ENCODE data around the gene CAVIN2. TPM values are rescaled to one million over a fixed set of nuclear protein-coding genes. Genes with fewer than 3 reads are reported as not detected.

Gene CAVIN2
- polyA plus RNA-seq, 2 of the 4 experiments (the other 2 are of a cell fraction) = 9.6 to 20.3 TPM

DNA sequence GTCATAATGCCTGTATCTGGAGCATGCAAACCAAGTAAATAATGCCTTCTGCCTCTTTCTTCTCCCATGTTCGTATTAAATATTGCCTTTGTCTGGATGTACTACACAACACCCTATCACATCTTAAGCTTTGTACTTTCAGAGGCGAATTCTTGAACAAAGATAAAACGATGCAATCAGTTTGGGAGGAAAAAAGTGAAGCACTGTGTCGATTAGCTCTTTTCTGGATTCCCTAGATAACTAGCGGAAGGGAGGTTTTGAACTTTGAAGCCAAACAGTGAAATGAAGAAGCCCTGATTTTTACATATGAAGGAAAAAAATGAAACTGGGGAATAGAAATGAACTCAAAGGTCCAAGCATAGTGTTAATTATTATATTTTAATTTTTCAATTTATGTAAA is 44.7 kb downstream of the CAVIN2 start:
- ChIA-PET CTCF (interaction anchor here (0.9 to 4.9 kb wide), 5 partner anchors 10 to 360 kb away, joined by 3 to 26 read pairs (median 6); no protein-coding TSS in a partner anchor), POLR2A (no interaction called here)
- DNase-seq (ENCODE audit: low read depth in 1 of 2, low spot score in 1 of 2) = no peak
- WGBS (ENCODE audit: missing lambda C conversion rate) = 36% methylated on average over 5 of the region's 5 CpGs
- no peak overlapping the region for H3K4me2 ChIP-seq
- no peak overlapping the region for H3K4me3 ChIP-seq
- TF ChIP-seq POLR2A (IDR thresholded peaks at IDR 0.05; ENCODE audit: low read length) (no peak), HOXB5 (CRISPR knock-in tag; IDR thresholded peaks at IDR 0.05) (no peak), POLR2AphosphoS2 (conservative IDR thresholded peaks at IDR 0.05; ENCODE audit: low read length) (no peak)
- ATAC-seq = no peak
- no peaks in the 10 kb centered on the region for H3K4me1 ChIP-seq
- H3K9me3 ChIP-seq = no peaks in the 10 kb centered on the region
- FAIRE-seq = no peak
- H3K27ac ChIP-seq = no peak overlapping the region

DNA sequence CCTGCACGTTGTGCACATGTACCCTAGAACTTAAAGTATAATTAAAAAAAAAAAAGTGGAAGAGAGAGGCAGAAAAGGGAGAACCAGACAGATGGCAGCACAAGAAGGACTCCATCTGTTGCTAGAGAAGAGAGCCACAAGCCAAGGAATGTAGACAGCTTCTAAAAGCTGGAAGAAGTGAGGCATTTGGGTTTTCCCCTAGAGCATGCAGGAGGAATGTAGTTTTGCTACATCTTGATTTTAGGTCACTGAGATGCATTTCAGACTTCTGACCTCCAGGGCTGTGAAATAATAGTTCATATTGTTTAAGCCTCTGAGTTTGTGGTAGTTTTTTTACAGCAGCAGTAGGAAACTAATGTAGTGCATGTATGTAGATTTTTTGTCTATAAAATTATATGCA is 46.0 kb downstream of the CAVIN2 start:
- CTCF ChIA-PET = interaction anchor here (1.0 to 4.9 kb wide), 3 partner anchors 12 to 362 kb away, joined by 3 to 26 read pairs (median 8); no protein-coding TSS in a partner anchor
- POLR2A ChIA-PET = no interaction called here
- FAIRE-seq = no peak

DNA sequence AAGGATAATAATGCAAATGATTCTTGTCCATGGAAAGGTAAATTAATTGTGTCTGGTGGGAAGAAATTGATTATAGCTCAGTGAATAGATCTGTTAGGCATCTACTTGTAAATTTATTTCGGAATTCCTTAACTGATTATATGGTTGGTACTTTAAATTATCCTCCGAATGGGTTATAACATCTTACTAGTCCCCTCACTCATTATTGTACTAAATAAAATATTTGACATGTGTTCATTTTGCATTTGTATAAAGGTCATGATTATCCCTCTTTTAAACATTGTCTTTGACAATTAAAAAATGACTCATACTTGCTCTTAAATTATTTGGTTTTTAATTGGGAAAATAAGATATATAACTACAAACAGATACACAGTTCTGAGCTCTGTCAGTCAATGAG is 47.4 kb downstream of the CAVIN2 start:
- Histone ChIP-seq H3K4me1 (no peaks in the 10 kb centered on the region), H3K27ac (no peak overlapping the region), H3K9me3 (no peaks in the 10 kb centered on the region), H3K4me2 (no peak overlapping the region), H3K4me3 (no peak overlapping the region)
- POLR2A ChIA-PET = no interaction called here
- 67% methylated on average over 2 of the region's 2 CpGs for WGBS (ENCODE audit: missing lambda C conversion rate)
- DNase-seq (ENCODE audit: low read depth in 1 of 2, low spot score in 1 of 2) (no peak), ATAC-seq (no peak), FAIRE-seq (no peak)
- CTCF ChIA-PET = interaction anchor here (4.9 kb wide), 1 partner anchor 13 kb away, joined by 26 read pairs; no protein-coding TSS in a partner anchor
- TF ChIP-seq KDM5A (IDR thresholded peaks at IDR 0.05) (no peak), CBX2 (IDR thresholded peaks at IDR 0.05; ENCODE audit: borderline replicate concordance, low read depth) (no peak)

More for the DNA sequence above, 46.0 kb downstream of the CAVIN2 start:
- H3K4me1 ChIP-seq = no peaks in the 10 kb centered on the region
- ATAC-seq (no peak), DNase-seq (ENCODE audit: low read depth in 1 of 2, low spot score in 1 of 2) (no peak)
- H3K9me3 ChIP-seq = no peaks in the 10 kb centered on the region
- TF ChIP-seq MAFK (IDR thresholded peaks at IDR 0.05; ENCODE audit: partially characterized antibody) (no peak), KDM5A (IDR thresholded peaks at IDR 0.05) (no peak), GATA3 (IDR thresholded peaks at IDR 0.05; ENCODE audit: borderline replicate concordance) (no peak), PHF8 (IDR thresholded peaks at IDR 0.05; ENCODE audit: borderline replicate concordance, low read depth) (no peak)
- H3K4me3 ChIP-seq = no peak overlapping the region
- no peak overlapping the region for H3K27ac ChIP-seq
- 88% methylated on average over 1 of the region's 1 CpG for WGBS (ENCODE audit: missing lambda C conversion rate)
- no peak overlapping the region for H3K4me2 ChIP-seq

DNA sequence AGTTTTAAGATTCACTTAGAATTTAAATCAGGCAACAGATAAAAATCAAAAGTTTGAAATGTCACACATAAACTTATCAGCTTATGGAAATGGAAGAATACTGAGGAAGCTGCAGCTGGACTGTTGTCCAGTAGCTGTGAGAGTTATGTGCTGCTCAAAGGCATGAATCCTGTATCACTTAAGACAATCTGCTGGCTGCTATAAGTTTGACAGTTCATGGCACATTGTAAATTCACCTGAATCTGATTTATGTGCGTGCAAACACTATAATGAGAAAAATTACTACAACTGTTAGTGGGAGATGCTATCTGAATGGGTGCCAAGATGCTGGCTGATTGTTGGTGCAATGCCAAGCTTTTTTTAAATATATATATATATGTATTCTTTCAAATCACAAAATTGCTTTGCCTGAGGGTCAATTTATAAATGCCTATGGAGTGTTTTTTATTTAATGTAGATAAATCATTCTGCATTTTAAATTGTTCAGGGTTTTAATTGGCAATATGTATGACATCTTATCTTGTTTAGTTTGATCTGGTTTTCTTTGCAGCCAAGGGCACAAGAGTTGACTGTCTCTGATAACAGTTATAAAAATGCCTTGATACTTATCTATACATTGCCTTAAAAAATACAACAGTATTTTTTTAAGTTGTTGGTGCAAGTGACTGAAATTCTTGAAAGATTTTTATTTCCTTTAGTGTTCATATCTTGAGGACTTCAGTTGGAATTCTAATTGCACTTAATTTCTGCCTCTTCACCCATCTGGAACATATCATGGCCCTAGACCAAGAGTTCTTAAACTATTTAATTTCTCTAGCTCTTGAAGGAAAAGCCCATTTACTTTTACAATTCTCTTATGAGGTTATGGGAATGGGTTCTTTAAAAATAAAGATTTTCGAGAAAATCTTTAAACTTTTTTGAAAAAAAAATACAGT is 48.7 kb downstream of the CAVIN2 start:
- Histone ChIP-seq H3K27ac (no peak overlapping the region), H3K4me2 (no peak overlapping the region), H3K9me3 (no peaks in the 10 kb centered on the region), H3K4me1 (no peaks in the 10 kb centered on the region), H3K4me3 (no peak overlapping the region)
- no peak for TF ChIP-seq ZNF302 (CRISPR knock-in tag; IDR thresholded peaks at IDR 0.05)
- no peak for TF ChIP-seq CHD4 (IDR thresholded peaks at IDR 0.05; ENCODE audit: borderline replicate concordance)
- no peak for TF ChIP-seq SMC3 (IDR thresholded peaks at IDR 0.05)
- 50% methylated on average over 2 of the region's 2 CpGs for WGBS (ENCODE audit: missing lambda C conversion rate)
- FAIRE-seq (no peak), DNase-seq (ENCODE audit: low read depth in 1 of 2, low spot score in 1 of 2) (no peak), ATAC-seq (no peak)
- ChIA-PET CTCF (interaction anchor here (1.1 kb wide), 1 partner anchor 232 kb away, joined by 4 read pairs; no protein-coding TSS in a partner anchor), POLR2A (no interaction called here)

DNA sequence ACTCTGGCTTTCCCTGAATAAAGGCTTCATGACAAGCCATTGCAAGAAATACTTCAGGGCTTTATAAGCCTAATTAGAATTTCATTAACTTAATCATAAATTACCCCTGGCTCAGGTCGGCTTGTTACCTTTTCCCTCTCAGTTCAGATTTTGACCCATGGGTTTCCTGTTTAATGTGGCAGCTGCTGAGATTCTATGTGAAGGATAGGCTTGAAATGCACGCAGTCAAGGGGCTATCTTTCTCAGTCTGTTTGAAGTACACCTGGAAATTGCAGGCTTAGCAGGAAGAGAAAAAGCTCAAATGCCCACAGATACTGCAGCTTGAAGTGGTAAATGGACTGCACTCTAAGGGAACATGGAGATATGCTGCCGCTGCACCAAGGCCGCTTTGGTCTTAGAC is 49.4 kb downstream of the CAVIN2 start:
- POLR2A ChIA-PET = no interaction called here
- Histone ChIP-seq H3K4me1 (no peaks in the 10 kb centered on the region), H3K27ac (no peak overlapping the region), H3K4me3 (no peak overlapping the region), H3K9me3 (no peaks in the 10 kb centered on the region), H3K4me2 (no peak overlapping the region)
- 66% methylated on average over 4 of the region's 4 CpGs for WGBS (ENCODE audit: missing lambda C conversion rate)
- DNase-seq (ENCODE audit: low read depth in 1 of 2, low spot score in 1 of 2) (no peak), FAIRE-seq (no peak), ATAC-seq (no peak)
- CTCF ChIA-PET = interaction anchor here (1.1 kb wide), 1 partner anchor 232 kb away, joined by 4 read pairs; no protein-coding TSS in a partner anchor
- TF ChIP-seq, protein P1, sequence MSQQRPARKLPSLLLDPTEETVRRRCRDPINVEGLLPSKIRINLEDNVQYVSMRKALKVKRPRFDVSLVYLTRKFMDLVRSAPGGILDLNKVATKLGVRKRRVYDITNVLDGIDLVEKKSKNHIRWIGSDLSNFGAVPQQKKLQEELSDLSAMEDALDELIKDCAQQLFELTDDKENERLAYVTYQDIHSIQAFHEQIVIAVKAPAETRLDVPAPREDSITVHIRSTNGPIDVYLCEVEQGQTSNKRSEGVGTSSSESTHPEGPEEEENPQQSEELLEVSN (IDR thresholded peaks at IDR 0.05; ENCODE audit: borderline replicate concordance, low read depth) = no peak
- TF ChIP-seq MAZ (IDR thresholded peaks at IDR 0.05; ENCODE audit: borderline replicate concordance, low read depth, low read length) (no peak), CBX8 (IDR thresholded peaks at IDR 0.05) (no peak), FOXS1 (CRISPR knock-in tag; IDR thresholded peaks at IDR 0.05) (no peak), KDM1A (IDR thresholded peaks at IDR 0.05; ENCODE audit: low read depth) (no peak)
- TF ChIP-seq, protein P2, sequence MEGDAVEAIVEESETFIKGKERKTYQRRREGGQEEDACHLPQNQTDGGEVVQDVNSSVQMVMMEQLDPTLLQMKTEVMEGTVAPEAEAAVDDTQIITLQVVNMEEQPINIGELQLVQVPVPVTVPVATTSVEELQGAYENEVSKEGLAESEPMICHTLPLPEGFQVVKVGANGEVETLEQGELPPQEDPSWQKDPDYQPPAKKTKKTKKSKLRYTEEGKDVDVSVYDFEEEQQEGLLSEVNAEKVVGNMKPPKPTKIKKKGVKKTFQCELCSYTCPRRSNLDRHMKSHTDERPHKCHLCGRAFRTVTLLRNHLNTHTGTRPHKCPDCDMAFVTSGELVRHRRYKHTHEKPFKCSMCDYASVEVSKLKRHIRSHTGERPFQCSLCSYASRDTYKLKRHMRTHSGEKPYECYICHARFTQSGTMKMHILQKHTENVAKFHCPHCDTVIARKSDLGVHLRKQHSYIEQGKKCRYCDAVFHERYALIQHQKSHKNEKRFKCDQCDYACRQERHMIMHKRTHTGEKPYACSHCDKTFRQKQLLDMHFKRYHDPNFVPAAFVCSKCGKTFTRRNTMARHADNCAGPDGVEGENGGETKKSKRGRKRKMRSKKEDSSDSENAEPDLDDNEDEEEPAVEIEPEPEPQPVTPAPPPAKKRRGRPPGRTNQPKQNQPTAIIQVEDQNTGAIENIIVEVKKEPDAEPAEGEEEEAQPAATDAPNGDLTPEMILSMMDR (IDR thresholded peaks at IDR 0.05) = no peak
- TF ChIP-seq, protein P3, sequence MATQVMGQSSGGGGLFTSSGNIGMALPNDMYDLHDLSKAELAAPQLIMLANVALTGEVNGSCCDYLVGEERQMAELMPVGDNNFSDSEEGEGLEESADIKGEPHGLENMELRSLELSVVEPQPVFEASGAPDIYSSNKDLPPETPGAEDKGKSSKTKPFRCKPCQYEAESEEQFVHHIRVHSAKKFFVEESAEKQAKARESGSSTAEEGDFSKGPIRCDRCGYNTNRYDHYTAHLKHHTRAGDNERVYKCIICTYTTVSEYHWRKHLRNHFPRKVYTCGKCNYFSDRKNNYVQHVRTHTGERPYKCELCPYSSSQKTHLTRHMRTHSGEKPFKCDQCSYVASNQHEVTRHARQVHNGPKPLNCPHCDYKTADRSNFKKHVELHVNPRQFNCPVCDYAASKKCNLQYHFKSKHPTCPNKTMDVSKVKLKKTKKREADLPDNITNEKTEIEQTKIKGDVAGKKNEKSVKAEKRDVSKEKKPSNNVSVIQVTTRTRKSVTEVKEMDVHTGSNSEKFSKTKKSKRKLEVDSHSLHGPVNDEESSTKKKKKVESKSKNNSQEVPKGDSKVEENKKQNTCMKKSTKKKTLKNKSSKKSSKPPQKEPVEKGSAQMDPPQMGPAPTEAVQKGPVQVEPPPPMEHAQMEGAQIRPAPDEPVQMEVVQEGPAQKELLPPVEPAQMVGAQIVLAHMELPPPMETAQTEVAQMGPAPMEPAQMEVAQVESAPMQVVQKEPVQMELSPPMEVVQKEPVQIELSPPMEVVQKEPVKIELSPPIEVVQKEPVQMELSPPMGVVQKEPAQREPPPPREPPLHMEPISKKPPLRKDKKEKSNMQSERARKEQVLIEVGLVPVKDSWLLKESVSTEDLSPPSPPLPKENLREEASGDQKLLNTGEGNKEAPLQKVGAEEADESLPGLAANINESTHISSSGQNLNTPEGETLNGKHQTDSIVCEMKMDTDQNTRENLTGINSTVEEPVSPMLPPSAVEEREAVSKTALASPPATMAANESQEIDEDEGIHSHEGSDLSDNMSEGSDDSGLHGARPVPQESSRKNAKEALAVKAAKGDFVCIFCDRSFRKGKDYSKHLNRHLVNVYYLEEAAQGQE (IDR thresholded peaks at IDR 0.05) = no peak
- TF ChIP-seq, protein P4, sequence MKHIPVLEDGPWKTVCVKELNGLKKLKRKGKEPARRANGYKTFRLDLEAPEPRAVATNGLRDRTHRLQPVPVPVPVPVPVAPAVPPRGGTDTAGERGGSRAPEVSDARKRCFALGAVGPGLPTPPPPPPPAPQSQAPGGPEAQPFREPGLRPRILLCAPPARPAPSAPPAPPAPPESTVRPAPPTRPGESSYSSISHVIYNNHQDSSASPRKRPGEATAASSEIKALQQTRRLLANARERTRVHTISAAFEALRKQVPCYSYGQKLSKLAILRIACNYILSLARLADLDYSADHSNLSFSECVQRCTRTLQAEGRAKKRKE (CRISPR knock-in tag; IDR thresholded peaks at IDR 0.05; ENCODE audit: low read depth) = no peak
